Neuronal stem cell (in vitro differentiated cells): Measurements from ENCODE around the gene STRA8.

ENCODE experiments used
- DNase-seq: peaks from one replicate; pipeline ENCODE4 v3.0.0-alpha.2; 2013; ENCODE audit warnings: low spot score
- H2AFZ ChIP-seq: one replicate; pipeline ENCODE4 v1.6.1; 2013; ENCODE audit warnings: mild to moderate bottlenecking, low read length, inconsistent platforms
- H2AK5ac ChIP-seq: 2 replicates; pipeline ENCODE4 v1.6.1; 2013; ENCODE audit warnings: low read depth, mild to moderate bottlenecking, inconsistent platforms, low read length, moderate library complexity, mixed read lengths
- H2BK120ac ChIP-seq: 2 replicates; pipeline ENCODE4 v1.6.1; 2013; ENCODE audit warnings: low read depth, mild to moderate bottlenecking, inconsistent platforms, low read length, moderate library complexity, mixed read lengths
- H2BK12ac ChIP-seq: one replicate; pipeline ENCODE4 v1.6.1; 2013; ENCODE audit warnings: low read length, inconsistent platforms
- H2BK15ac ChIP-seq: 2 replicates; pipeline ENCODE4 v1.6.1; 2013; ENCODE audit warnings: mild to moderate bottlenecking, low read length, inconsistent platforms, mixed read lengths
- H2BK5ac ChIP-seq: one replicate; pipeline ENCODE4 v1.6.1; 2013; ENCODE audit warnings: inconsistent platforms, mild to moderate bottlenecking, low read length, moderate library complexity
- H3K14ac ChIP-seq: one replicate; pipeline ENCODE4 v1.6.1; 2013; ENCODE audit warnings: low read length, inconsistent platforms
- H3K18ac ChIP-seq: 2 replicates; pipeline ENCODE4 v1.6.1; 2013; ENCODE audit warnings: low read length, inconsistent platforms
- H3K23ac ChIP-seq: 2 replicates; pipeline ENCODE4 v1.6.1; 2013; ENCODE audit warnings: low read depth, mild to moderate bottlenecking, mixed read lengths, low read length, inconsistent platforms; ENCODE audit not compliant: poor library complexity
- H3K27ac ChIP-seq: replicated peaks from 3 replicates; pipeline ENCODE4 v1.5.1; 2013; ENCODE audit warnings: low read length, inconsistent platforms
- H3K27me3 ChIP-seq, 3 experiments: 2 replicates each; pipeline ENCODE4 v1.6.1; 2013; ENCODE audit warnings: low read length in 3 of 3, mild to moderate bottlenecking in 2 of 3, inconsistent platforms in 1 of 3, low read depth in 1 of 3, mixed read lengths in 1 of 3, moderate library complexity in 1 of 3; ENCODE audit not compliant: control insufficient read depth in 3 of 3, insufficient read depth in 3 of 3
- H3K36me3 ChIP-seq, 2 donors: replicated peaks in 1 of 2; 2 replicates each; pipeline ENCODE4 v1.6.1; 2013; ENCODE audit warnings: low read length in 2 of 2; ENCODE audit not compliant: control insufficient read depth in 2 of 2, insufficient read depth in 2 of 2
- H3K4ac ChIP-seq: 2 replicates; pipeline ENCODE4 v1.6.1; 2013; ENCODE audit warnings: inconsistent platforms, mild to moderate bottlenecking, low read length, moderate library complexity
- H3K4me1 ChIP-seq, 2 donors: 1 replicate in 1 of 2; 2 replicates in 1 of 2; pipeline ENCODE4 v1.6.1; 2013; ENCODE audit warnings: low read length in 2 of 2, low read depth in 1 of 2; ENCODE audit not compliant: control insufficient read depth in 2 of 2, insufficient read depth in 1 of 2
- H3K4me2 ChIP-seq: one replicate; pipeline ENCODE4 v1.6.1; 2013; ENCODE audit warnings: mild to moderate bottlenecking, low read length, inconsistent platforms; ENCODE audit not compliant: insufficient read depth, poor library complexity, severe bottlenecking
- H3K4me3 ChIP-seq, 2 donors: 2 replicates each; pipeline ENCODE4 v1.5.1; 2013; ENCODE audit warnings: low read length in 2 of 2, mild to moderate bottlenecking in 2 of 2, inconsistent platforms in 1 of 2, moderate library complexity in 1 of 2
- H3K79me1 ChIP-seq: one replicate; pipeline ENCODE4 v1.6.1; 2013; ENCODE audit warnings: low read depth, mild to moderate bottlenecking, inconsistent platforms, low read length, moderate library complexity
- H3K9ac ChIP-seq: one replicate; pipeline ENCODE4 v1.6.1; 2013; ENCODE audit warnings: mild to moderate bottlenecking, low read depth, low read length, inconsistent platforms; ENCODE audit not compliant: poor library complexity
- H3K9me3 ChIP-seq, 2 donors: replicated peaks in 1 of 2; 2 replicates each; pipeline versions ENCODE3 to v1.6.1; 2013; ENCODE audit warnings: low read length in 2 of 2, mild to moderate bottlenecking in 2 of 2, inconsistent platforms in 1 of 2, low read depth in 1 of 2, mixed read lengths in 1 of 2, moderate library complexity in 1 of 2; ENCODE audit not compliant: control insufficient read depth in 2 of 2, insufficient read depth in 1 of 2
- H4K8ac ChIP-seq: one replicate; pipeline ENCODE4 v1.6.1; 2013; ENCODE audit warnings: low read depth, mild to moderate bottlenecking, inconsistent platforms, low read length, moderate library complexity
- H4K91ac ChIP-seq: one replicate; pipeline ENCODE4 v1.6.1; 2013; ENCODE audit warnings: low read length, low read depth, mild to moderate bottlenecking, inconsistent platforms; ENCODE audit not compliant: poor library complexity
- WGBS, 2 donors: extraction: QIAGEN DNeasy Blood & Tissue Kit; methylation state at CpG; one replicate each; pipeline ENCODE4 v1.1.7; 2013; ENCODE audit warnings: missing lambda C conversion rate in 2 of 2, mixed read lengths in 1 of 2; ENCODE audit not compliant: insufficient read length in 2 of 2, insufficient replicate concordance in 1 of 2; ENCODE audit errors: extremely low coverage in 2 of 2; 5-methylcytosine and 5-hydroxymethylcytosine counted together
- small RNA-seq: library from polyadenylated mRNA; stranded (forward); fragments of <200 nt; extraction: miRNeasy Mini kit (QIAGEN cat#:217004); gene quantifications from one replicate; pipeline ENCODE3, GENCODE V24; 2013; ENCODE audit not compliant: insufficient read depth

STRA8 gene

DNA sequence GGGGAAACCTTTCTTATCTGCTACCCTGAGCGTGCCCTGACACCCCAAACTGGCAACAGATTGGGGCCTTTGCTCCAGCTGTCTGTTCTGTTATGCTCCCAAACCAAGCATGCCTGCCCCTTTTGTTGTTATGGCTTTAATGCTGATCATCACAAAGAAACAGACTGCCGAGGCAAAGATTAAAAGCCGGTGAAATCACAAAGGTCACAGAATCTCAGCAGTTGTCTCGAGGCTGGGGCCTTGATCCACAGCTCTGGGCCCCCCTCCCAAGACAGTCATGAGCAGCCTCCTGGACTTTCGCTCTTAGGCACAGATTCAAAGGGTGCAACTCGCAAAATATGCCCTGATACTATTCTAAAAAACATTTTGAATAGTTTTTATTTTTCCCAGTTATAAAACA lies 65.6 kb downstream of the STRA8 start:
- Histone ChIP-seq H2BK15ac (no peak overlapping the region), H2BK12ac (no peak overlapping the region), H4K8ac (no peak overlapping the region), H2BK5ac (no peak overlapping the region), H3K23ac (no peak overlapping the region), H3K18ac (no peak overlapping the region), H3K4me1 (peaks cover 3 to 14% of the 10 kb centered on the region in 2 donors), H3K79me1 (no peaks in the 10 kb centered on the region), H4K91ac (no peak overlapping the region), H3K14ac (no peak overlapping the region), H3K4me3 (no peak overlapping the region), H2BK120ac (no peak overlapping the region), H3K27me3 (no peaks in the 10 kb centered on the region), H3K9ac (no peak overlapping the region), H2AFZ (peak overlapping the region; percentile 33), H2AK5ac (no peak overlapping the region), H3K9me3 (peaks cover 5 to 8% of the 10 kb centered on the region in 2 donors), H3K4ac (no peak overlapping the region), H3K4me2 (no peak overlapping the region), H3K27ac (no peak overlapping the region), H3K36me3 (no peaks in the 10 kb centered on the region)
- no CpG with 5 or more reads among the region's 6 CpGs for WGBS, 2 donors
- DNase-seq: no peak

DNA sequence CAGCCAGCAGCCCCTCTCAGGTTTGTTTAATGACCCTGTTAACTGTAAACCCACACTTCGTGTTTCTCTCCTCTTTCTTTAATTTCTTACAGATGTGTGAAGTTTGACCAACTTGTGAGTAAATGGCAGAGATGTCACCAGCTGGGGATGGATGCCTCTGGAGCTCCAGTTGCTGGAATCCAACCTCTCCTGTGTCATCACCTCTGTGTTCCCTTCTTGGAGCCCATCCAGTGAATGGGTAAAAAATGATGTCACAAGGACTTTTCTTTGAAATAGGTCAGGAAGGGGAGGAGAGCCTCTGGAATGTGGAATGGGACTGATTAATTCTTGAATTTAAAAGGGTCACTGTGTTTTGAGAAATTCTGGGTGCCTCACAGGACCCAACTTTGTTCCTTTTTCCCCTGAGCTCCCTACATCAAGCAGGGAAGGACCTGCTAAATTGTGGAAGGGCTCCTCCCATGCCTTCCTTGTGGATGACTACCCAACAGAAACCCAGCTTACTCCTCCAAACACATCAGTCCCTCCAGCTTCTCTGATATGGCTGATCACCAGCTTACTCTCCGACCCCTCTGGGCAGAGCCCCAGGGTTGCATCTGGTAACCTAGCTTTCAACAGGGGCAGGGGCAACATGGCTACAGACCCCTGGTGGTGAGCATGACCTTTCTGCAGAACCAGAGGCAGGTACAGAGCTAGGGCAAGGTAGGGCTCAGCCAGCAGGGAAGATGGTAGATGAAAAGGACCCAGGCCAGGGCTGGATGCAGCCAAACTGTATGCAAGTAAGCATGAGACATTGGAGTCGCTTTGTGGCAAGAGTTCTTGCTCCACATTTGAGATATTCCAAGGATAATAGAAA lies 67.5 kb downstream of the STRA8 start:
- H4K8ac ChIP-seq: no peak overlapping the region
- H2BK120ac ChIP-seq: no peak overlapping the region
- no peak overlapping the region for H3K4me2 ChIP-seq
- H3K14ac ChIP-seq: no peak overlapping the region
- no peak overlapping the region for H4K91ac ChIP-seq
- DNase-seq: no peak
- no peak overlapping the region for H3K23ac ChIP-seq
- no peaks in the 10 kb centered on the region for H3K36me3 ChIP-seq
- no peak overlapping the region for H2BK12ac ChIP-seq
- H3K27me3 ChIP-seq: no peaks in the 10 kb centered on the region
- no peak overlapping the region for H2AK5ac ChIP-seq
- no peak overlapping the region for H2BK5ac ChIP-seq
- no peak overlapping the region for H3K4ac ChIP-seq
- peaks cover 3 to 14% of the 10 kb centered on the region in 2 donors for H3K4me1 ChIP-seq
- no peaks in the 10 kb centered on the region for H3K79me1 ChIP-seq
- no peak overlapping the region for H3K27ac ChIP-seq
- H2BK15ac ChIP-seq: no peak overlapping the region
- no peak overlapping the region for H2AFZ ChIP-seq
- peaks cover 5 to 8% of the 10 kb centered on the region in 2 donors for H3K9me3 ChIP-seq
- H3K4me3 ChIP-seq: no peak overlapping the region
- H3K18ac ChIP-seq: no peak overlapping the region
- H3K9ac ChIP-seq: no peak overlapping the region
- no CpG with 5 or more reads among the region's 3 CpGs for WGBS, 2 donors

Small RNAs within 50 kb of the gene (small RNA-seq; reads per million reads assigned to genes)
- 1.2 reads per million for gene MIR6509
